B cell (primary cell): ENCODE measurements around the gene TMEM52. TPM values are rescaled to one million over a fixed set of nuclear protein-coding genes. Genes with fewer than 3 reads are reported as not detected.

Experiments
- ATAC-seq: fragments of 200-7000 bp; cut with Tn5 transposase; one replicate; pipeline ENCODE4 v1.10.0; 2021; ENCODE audit warnings: low read depth, mild to moderate bottlenecking, moderate number of reproducible peaks, moderate library complexity
- CTCF ChIA-PET: fragments of 350-600 bp; sonication (Branson Sonifier 250); formaldehyde crosslinking; loops from one replicate; lab custom pipeline; 2021; ENCODE audit warnings: antibody characterized with exemption, inconsistent platforms; lab: Charles Lee
- POLR2A ChIA-PET: fragments of 350-600 bp; sonication (Branson Sonifier 250); formaldehyde crosslinking; loops from one replicate; lab custom pipeline; 2021; ENCODE audit warnings: antibody characterized with exemption; lab: Charles Lee
- DNase-seq: peaks from one replicate; pipeline ENCODE4 v3.0.0; 2013
- H2AFZ ChIP-seq: 2 replicates; pipeline ENCODE4 v1.6.1; 2012; ENCODE audit warnings: mild to moderate bottlenecking, low read depth, low read length; ENCODE audit not compliant: insufficient read depth, poor library complexity, severe bottlenecking
- H3K27ac ChIP-seq, 2 donors: 1 replicate in 1 of 2; 2 replicates in 1 of 2; pipeline ENCODE4 v1.5.1; 2012 to 2013; ENCODE audit warnings: low read length in 2 of 2, mild to moderate bottlenecking in 2 of 2, moderate library complexity in 1 of 2
- H3K27me3 ChIP-seq, 4 experiments: fragments of 200-600 bp in 1 of 4; sonication (generic) in 1 of 4; replicated peaks in 1 of 4; 1 replicate in 2 of 4; 2 replicates in 2 of 4; pipeline versions ENCODE4 v1.6.1 to v1.7.0; 2013 to 2016; ENCODE audit warnings: low read length in 3 of 4, mild to moderate bottlenecking in 2 of 4, mixed read lengths in 1 of 4, moderate library complexity in 1 of 4; ENCODE audit not compliant: insufficient read depth in 4 of 4, control insufficient read depth in 3 of 4; ENCODE audit errors: control extremely low read depth in 1 of 4
- H3K36me3 ChIP-seq, 2 experiments: replicated peaks in 1 of 2; 1 replicate in 1 of 2; 2 replicates in 1 of 2; pipeline versions ENCODE4 v1.6.1 to v1.7.1; 2013; ENCODE audit warnings: low read length in 1 of 2; ENCODE audit not compliant: insufficient read depth in 2 of 2, control insufficient read depth in 1 of 2; ENCODE audit errors: control extremely low read depth in 1 of 2, extremely low read depth in 1 of 2
- H3K4me1 ChIP-seq, 2 donors: fragments of 200-600 bp in 1 of 2; sonication (generic) in 1 of 2; 1 replicate in 1 of 2; 2 replicates in 1 of 2; pipeline versions ENCODE4 v1.5.1 to v1.6.1; 2013 to 2017; ENCODE audit warnings: low read length in 2 of 2; ENCODE audit not compliant: control insufficient read depth in 2 of 2, insufficient read depth in 2 of 2
- H3K4me2 ChIP-seq: replicated peaks from 2 replicates; pipeline ENCODE3; 2012; ENCODE audit warnings: mild to moderate bottlenecking, low read depth, low read length; ENCODE audit not compliant: poor library complexity, severe bottlenecking
- H3K4me3 ChIP-seq, 5 experiments: fragments of 200-600 bp in 1 of 5; sonication (generic) in 1 of 5; 1 replicate in 3 of 5; 2 replicates in 2 of 5; pipeline versions ENCODE4 v1.5.1 to v1.7.0; 2011 to 2016; ENCODE audit warnings: low read length in 4 of 5, mild to moderate bottlenecking in 4 of 5, low read depth in 2 of 5, control low read depth in 1 of 5, moderate library complexity in 1 of 5; ENCODE audit not compliant: insufficient read depth in 1 of 5; ENCODE audit errors: control extremely low read depth in 1 of 5, extremely low read depth in 1 of 5
- H3K79me2 ChIP-seq: fragments of 200-600 bp; sonication (generic); one replicate; pipeline ENCODE4 v1.6.0; 2016; ENCODE audit warnings: low read length; ENCODE audit not compliant: control insufficient read depth, insufficient read depth
- H3K9ac ChIP-seq: fragments of 200-600 bp; sonication (generic); 2 replicates; pipeline ENCODE4 v1.6.1; 2017; ENCODE audit warnings: mild to moderate bottlenecking, low read length, moderate library complexity
- H3K9me3 ChIP-seq, 3 donors: one replicate each; pipeline versions ENCODE4 v1.6.1 to v1.7.1; 2013; ENCODE audit warnings: low read length in 2 of 3; ENCODE audit not compliant: control insufficient read depth in 2 of 3, insufficient read depth in 1 of 3; ENCODE audit errors: control extremely low read depth in 1 of 3
- H4K20me1 ChIP-seq: 2 replicates; pipeline ENCODE4 v1.6.0; 2012; ENCODE audit warnings: mild to moderate bottlenecking, low read length; ENCODE audit not compliant: insufficient read depth, control insufficient read depth, poor library complexity, severe bottlenecking
- H3K27ac Mint-ChIP-seq: one replicate; pipeline ENCODE4 v1.8.0; 2021; ENCODE audit warnings: mixed read lengths
- H3K27me3 Mint-ChIP-seq: one replicate; pipeline ENCODE4 v1.8.0; 2021; ENCODE audit warnings: mixed read lengths
- H3K4me1 Mint-ChIP-seq: one replicate; pipeline ENCODE4 v1.8.0; 2021; ENCODE audit warnings: mixed read lengths
- H3K4me3 Mint-ChIP-seq: one replicate; pipeline ENCODE4 v1.8.0; 2021; ENCODE audit warnings: mixed read lengths
- H3K9me3 Mint-ChIP-seq: one replicate; pipeline ENCODE4 v1.8.0; 2022; ENCODE audit warnings: mixed read lengths; ENCODE audit not compliant: insufficient read depth
- CTCF ChIP-seq: fragments of 200-600 bp; IDR thresholded peaks from one replicate; pipeline ENCODE4 v1.8.0; 2022; ENCODE audit warnings: antibody characterized with exemption, mild to moderate bottlenecking
- EZH2 ChIP-seq: IDR thresholded peaks from 2 replicates; pipeline ENCODE4 v1.6.1; 2012; ENCODE audit warnings: borderline replicate concordance, low read depth, mild to moderate bottlenecking, moderate library complexity, low read length; ENCODE audit not compliant: insufficient read depth, poor library complexity, severe bottlenecking
- WGBS: methylation state at CpG from one replicate; pipeline ENCODE4 v1.1.5; 2013; ENCODE audit warnings: missing lambda C conversion rate; ENCODE audit not compliant: insufficient coverage; 5-methylcytosine and 5-hydroxymethylcytosine counted together
- intact Hi-C: fragments of 100-400 bp; cut with micrococcal nuclease; formaldehyde crosslinking; loops from one replicate; pipeline ENCODE4 v1.10.0; 2022
- polyA plus RNA-seq: library from polyadenylated mRNA; depleted of rRNA; stranded (reverse); fragments of >200 nt; gene quantifications from 2 replicates; pipeline ENCODE4 v1.2.3, GENCODE V29; 2012
- total RNA-seq, 2 donors: library from RNA; stranded (reverse); fragments of 120-200 nt in 1 of 2; gene quantifications; 1 replicate in 1 of 2; 2 replicates in 1 of 2; pipeline versions ENCODE4 v1.2.3 to v1.2.4, GENCODE V29; 2013 to 2022

TMEM52 gene
- total and polyA plus RNA-seq, 2 donors (not counting 1 experiment from before 2014, with no cell fraction given) = 0.69 to 1.00 TPM

GRCh38 chr1:1876335-1876930, 42.6 kb downstream of the TMEM52 start:
- no peak for DNase-seq
- no peak for ATAC-seq
- Histone ChIP-seq H3K27ac (peak overlapping the region in 1 of 2 donors; percentile 16), H3K4me2 (peak overlapping the region; percentile 9), H3K27me3 (no peaks in the 10 kb centered on the region), H3K79me2 (peaks cover 99% of the 10 kb centered on the region), H3K9ac (no peak overlapping the region), H3K4me1 (peaks cover 46 to 66% of the 10 kb centered on the region in 2 donors), H4K20me1 (peaks cover 94% of the 10 kb centered on the region), H3K36me3 (peaks cover 2 to 48% of the 10 kb centered on the region in 2 experiments), H3K9me3 (no peaks in the 10 kb centered on the region), H2AFZ (no peak overlapping the region), H3K4me3 (no peak overlapping the region)
- CTCF ChIA-PET = no interaction called here
- Mint-ChIP-seq H3K9me3 (no peaks in the 10 kb centered on the region), H3K27ac (peak overlapping the region; percentile 28), H3K4me1 (peaks cover 81% of the 10 kb centered on the region), H3K27me3 (no peaks in the 10 kb centered on the region), H3K4me3 (no peak overlapping the region)
- POLR2A ChIA-PET = no interaction called here
- WGBS = 70% methylated on average over 4 of the region's 11 CpGs
- TF ChIP-seq CTCF (no peak), EZH2 (no peak)
- intact Hi-C loops = no loop called here

DNA sequence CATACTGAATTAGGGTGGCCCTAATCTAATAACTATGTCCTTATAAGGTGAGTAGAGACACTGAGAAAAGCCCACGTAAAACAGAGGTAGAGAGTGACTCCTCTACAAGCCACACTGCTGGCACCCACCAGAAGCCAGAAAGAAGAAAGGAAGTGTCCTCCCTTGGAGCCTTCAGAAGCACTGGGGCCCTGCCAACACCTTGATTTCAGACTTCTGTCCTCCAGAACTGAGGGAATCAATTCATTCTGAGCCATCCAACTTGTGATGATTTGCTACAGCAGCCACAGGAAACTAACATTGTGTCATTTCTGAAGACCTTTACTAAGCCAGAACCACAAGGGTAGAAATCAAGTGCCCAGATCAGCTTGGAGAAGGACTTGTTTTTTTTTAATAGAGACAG, 43.1 kb downstream of the TMEM52 start:
- H3K27me3 ChIP-seq = no peaks in the 10 kb centered on the region
- WGBS = 60% methylated on average over 1 of the region's 1 CpG
- H3K4me2 ChIP-seq = no peak overlapping the region
- H3K27ac Mint-ChIP-seq = peak overlapping the region; percentile 28
- H2AFZ ChIP-seq = no peak overlapping the region
- CTCF ChIA-PET = interaction anchor here (1.0 kb wide), 1 partner anchor 10 kb away, joined by 8 read pairs; no protein-coding TSS in a partner anchor
- intact Hi-C loops = no loop called here
- H3K27ac ChIP-seq = peak overlapping the region in 1 of 2 donors; percentile 16
- H3K9ac ChIP-seq = no peak overlapping the region
- DNase-seq (no peak), ATAC-seq (no peak)
- H3K4me3 Mint-ChIP-seq = no peak overlapping the region
- H3K9me3 ChIP-seq = no peaks in the 10 kb centered on the region
- no peak overlapping the region for H3K4me3 ChIP-seq
- peaks cover 81% of the 10 kb centered on the region for H3K4me1 Mint-ChIP-seq
- peaks cover 46 to 66% of the 10 kb centered on the region in 2 donors for H3K4me1 ChIP-seq
- POLR2A ChIA-PET = interaction anchor here (0.5 kb wide), 1 partner anchor 64 kb away, joined by 4 read pairs; no protein-coding TSS in a partner anchor
- no peaks in the 10 kb centered on the region for H3K27me3 Mint-ChIP-seq
- TF ChIP-seq EZH2 = no peak
- no peak for TF ChIP-seq CTCF
- H3K9me3 Mint-ChIP-seq = no peaks in the 10 kb centered on the region
- H3K36me3 ChIP-seq = peaks cover 2 to 47% of the 10 kb centered on the region in 2 experiments
- H3K79me2 ChIP-seq = peaks cover 99% of the 10 kb centered on the region
- peaks cover 94% of the 10 kb centered on the region for H4K20me1 ChIP-seq
